Nephron progenitor cell (in vitro differentiated cells): ENCODE results near the gene EPAS1.

Experiments used
- DNase-seq: peaks from one replicate; pipeline ENCODE4 v3.0.0; 2021
- H3K27ac Mint-ChIP-seq: 2 replicates; pipeline ENCODE4 v1.8.0; 2021; ENCODE audit warnings: mild to moderate bottlenecking, moderate library complexity, mixed read lengths
- H3K27me3 Mint-ChIP-seq: 2 replicates; pipeline ENCODE4 v1.8.0; 2021; ENCODE audit warnings: mild to moderate bottlenecking, low read depth, mixed read lengths; ENCODE audit not compliant: poor library complexity
- H3K36me3 Mint-ChIP-seq: 2 replicates; pipeline ENCODE4 v1.8.0; 2021; ENCODE audit warnings: low read depth, mixed read lengths
- H3K4me1 Mint-ChIP-seq: 2 replicates; pipeline ENCODE4 v1.8.0; 2021; ENCODE audit warnings: mixed read lengths
- H3K4me3 Mint-ChIP-seq: 2 replicates; pipeline ENCODE4 v1.8.0; 2021; ENCODE audit warnings: mild to moderate bottlenecking, moderate library complexity, mixed read lengths
- H3K9me3 Mint-ChIP-seq: 2 replicates; pipeline ENCODE4 v1.8.0; 2021; ENCODE audit warnings: mild to moderate bottlenecking, moderate library complexity, mixed read lengths
- CTCF ChIP-seq: fragments of 200-600 bp; sonication (generic); IDR thresholded peaks from 2 replicates; pipeline ENCODE4 v1.5.0; 2021; ENCODE audit warnings: antibody characterized with exemption

EPAS1 gene

GRCh38 chr2:46269001-46269400, 28.2 kb upstream of the EPAS1 start:
- Mint-ChIP-seq H3K36me3 (no peaks in the 10 kb centered on the region), H3K27me3 (peaks cover 13% of the 10 kb centered on the region), H3K4me1 (peaks cover 8% of the 10 kb centered on the region), H3K27ac (no peak overlapping the region), H3K4me3 (no peak overlapping the region), H3K9me3 (no peaks in the 10 kb centered on the region)
- no peak for TF ChIP-seq CTCF
- no peak for DNase-seq

DNA sequence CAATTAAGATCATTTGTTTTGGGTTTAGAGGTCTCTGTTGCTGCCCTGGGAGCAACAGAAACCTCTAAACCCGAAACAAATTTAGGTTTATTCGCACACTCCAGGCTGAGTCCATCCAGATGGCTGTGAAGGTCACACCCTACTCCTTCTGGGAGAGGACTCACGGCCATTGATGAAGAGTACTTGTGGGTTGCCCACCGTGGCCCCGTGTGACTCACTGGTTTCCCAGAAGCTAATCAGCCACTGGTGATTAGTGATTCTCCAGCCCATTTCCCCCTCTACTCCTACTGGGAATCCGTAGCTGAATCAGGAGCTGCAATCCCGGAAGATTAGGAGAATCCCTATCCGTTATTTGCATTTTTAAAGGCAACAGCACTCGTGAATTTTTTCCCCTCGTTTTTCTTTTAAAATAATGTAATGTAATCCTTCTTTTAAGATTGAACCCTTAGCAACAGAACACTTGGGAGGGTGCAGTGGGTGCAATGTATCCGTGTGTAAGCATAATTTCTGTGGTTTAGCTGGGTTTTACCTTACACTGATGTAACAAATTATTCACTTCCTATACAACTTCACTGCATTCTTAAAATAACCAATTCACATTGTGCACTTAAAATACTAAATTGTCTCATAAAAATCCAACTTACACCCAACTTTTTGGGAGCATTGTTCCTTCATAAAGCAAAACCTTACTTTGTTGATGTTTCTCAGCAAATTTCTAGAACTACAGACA, 27.5 kb upstream of the EPAS1 start:
- TF ChIP-seq CTCF: no peak

DNA sequence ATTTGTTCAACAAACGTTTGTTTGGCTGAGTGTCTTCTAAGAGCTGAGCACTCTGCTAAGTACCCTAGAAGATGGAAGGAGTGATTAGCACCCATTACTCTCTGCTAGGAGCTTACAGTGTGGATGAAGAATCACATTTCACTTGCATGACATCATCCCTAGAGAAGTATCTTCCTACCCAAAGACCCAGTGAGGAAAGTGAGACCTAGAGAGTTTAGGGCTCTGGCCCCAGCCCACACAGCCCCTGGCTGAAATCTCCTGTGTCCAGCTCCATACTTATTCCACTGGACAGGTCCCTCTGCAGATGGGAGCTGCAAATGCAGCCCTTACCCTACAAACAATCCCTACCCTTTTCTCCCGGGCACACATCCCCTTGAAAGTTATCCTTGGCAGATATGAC, 26.8 kb upstream of the EPAS1 start:
- Mint-ChIP-seq H3K27me3 (peaks cover 16% of the 10 kb centered on the region), H3K4me1 (peaks cover 8% of the 10 kb centered on the region), H3K9me3 (no peaks in the 10 kb centered on the region), H3K27ac (no peak overlapping the region), H3K36me3 (no peaks in the 10 kb centered on the region), H3K4me3 (no peak overlapping the region)
- DNase-seq: no peak
- no peak for TF ChIP-seq CTCF

More for the DNA sequence above, 27.5 kb upstream of the EPAS1 start:
- Mint-ChIP-seq H3K4me3 (no peak overlapping the region), H3K9me3 (no peaks in the 10 kb centered on the region), H3K27ac (no peak overlapping the region), H3K27me3 (peaks cover 13% of the 10 kb centered on the region), H3K4me1 (peaks cover 8% of the 10 kb centered on the region), H3K36me3 (no peaks in the 10 kb centered on the region)
- no peak for DNase-seq

- H3K27ac Mint-ChIP-seq: peak overlapping the region; percentile 70
- H3K4me3 Mint-ChIP-seq: no peak overlapping the region
- no peaks in the 10 kb centered on the region for H3K36me3 Mint-ChIP-seq
- H3K4me1 Mint-ChIP-seq: peaks cover 28% of the 10 kb centered on the region
- DNase-seq: no peak
- TF ChIP-seq CTCF: no peak
- peaks cover 31% of the 10 kb centered on the region for H3K27me3 Mint-ChIP-seq
- no peaks in the 10 kb centered on the region for H3K9me3 Mint-ChIP-seq
Observed at GRCh38 chr2:46273225-46273863, 23.9 kb upstream of the EPAS1 start.

DNA sequence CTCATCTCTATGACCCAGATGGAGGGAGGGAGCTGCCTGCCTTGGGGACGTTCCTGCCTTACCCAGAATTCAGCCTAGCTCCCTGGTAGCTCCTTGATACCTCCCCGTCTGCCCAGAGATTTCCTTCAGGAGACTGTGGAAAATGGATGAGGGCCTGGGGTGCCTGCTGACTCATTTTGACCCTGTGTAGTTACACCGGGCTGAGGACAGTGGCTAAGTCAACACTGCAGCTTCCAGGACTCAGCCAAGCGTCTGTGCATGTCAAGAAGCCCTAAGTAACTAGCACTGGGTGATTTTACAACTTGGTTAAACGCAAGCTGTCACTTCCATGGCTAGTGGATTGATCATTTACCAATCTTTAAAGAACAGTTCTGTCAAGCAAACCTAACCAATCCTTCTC, 23.3 kb upstream of the EPAS1 start:
- Mint-ChIP-seq H3K4me3 (no peak overlapping the region), H3K36me3 (no peaks in the 10 kb centered on the region), H3K27me3 (peaks cover 31% of the 10 kb centered on the region), H3K4me1 (peaks cover 28% of the 10 kb centered on the region), H3K9me3 (no peaks in the 10 kb centered on the region), H3K27ac (no peak overlapping the region)
- TF ChIP-seq CTCF: no peak
- DNase-seq: no peak

GRCh38 chr2:46274586-46274985, 22.6 kb upstream of the EPAS1 start:
- H3K27me3 Mint-ChIP-seq: peaks cover 31% of the 10 kb centered on the region
- peaks cover 28% of the 10 kb centered on the region for H3K4me1 Mint-ChIP-seq
- TF ChIP-seq CTCF: no peak
- H3K27ac Mint-ChIP-seq: no peak overlapping the region
- H3K36me3 Mint-ChIP-seq: no peaks in the 10 kb centered on the region
- H3K4me3 Mint-ChIP-seq: no peak overlapping the region
- H3K9me3 Mint-ChIP-seq: no peaks in the 10 kb centered on the region
- no peak for DNase-seq
